PC-3 (cell line): ENCODE results near the gene KCTD2. TPM values are rescaled to one million over a fixed set of nuclear protein-coding genes. Genes with fewer than 3 reads are reported as not detected.
A peak's percentile ranks its signal among the peaks of the same experiment; 100 is the strongest.

Experiments used
- ATAC-seq: fragments of 200-7000 bp; cut with Tn5 transposase; 2 replicates; pipeline ENCODE4 v1.9.1; 2020; ENCODE audit warnings: mild to moderate bottlenecking, moderate library complexity
- BruUV-seq: library from RNA; stranded (reverse); fragments of 400-500 nt; replicated peaks from 2 replicates; lab custom pipeline; 2021; lab: Mats Ljungman, UMichigan
- CTCF ChIA-PET: fragments of 300-600 bp; sonication (Branson Sonifier 250); formaldehyde crosslinking; loops from one replicate; lab custom pipeline; 2022; ENCODE audit warnings: antibody characterized with exemption; lab: Charles Lee
- POLR2A ChIA-PET: fragments of 300-600 bp; sonication (Branson Sonifier 250); formaldehyde crosslinking; loops from one replicate; lab custom pipeline; 2022; ENCODE audit warnings: antibody characterized with exemption; ENCODE audit not compliant: unreplicated experiment; lab: Charles Lee
- DNase-seq: peaks from one replicate; pipeline ENCODE4 v3.0.0-alpha.2; 2015
- H2AFZ ChIP-seq: fragments of 300-600 bp; sonication (generic); 2 replicates; pipeline ENCODE4 v1.6.0; 2016; ENCODE audit warnings: antibody characterized with exemption, low read length
- H3F3A ChIP-seq: fragments of 300-600 bp; sonication (generic); one replicate; pipeline ENCODE4 v1.6.0; 2017; ENCODE audit warnings: antibody characterized with exemption, low read length, control low read depth, mild to moderate bottlenecking; ENCODE audit not compliant: unreplicated experiment
- H3K27ac ChIP-seq: fragments of 300-600 bp; sonication (generic); 2 replicates; pipeline ENCODE4 v1.5.1; 2016; ENCODE audit warnings: mild to moderate bottlenecking, low read length
- H3K27me3 ChIP-seq: fragments of 300-600 bp; sonication (generic); 2 replicates; pipeline ENCODE4 v1.6.1; 2016; ENCODE audit warnings: low read length, mixed read lengths
- H3K36me3 ChIP-seq: fragments of 300-600 bp; sonication (generic); 2 replicates; pipeline ENCODE4 v1.6.1; 2016; ENCODE audit warnings: low read depth, mixed run types, low read length, mixed read lengths
- H3K4me1 ChIP-seq: fragments of 300-600 bp; sonication (generic); 2 replicates; pipeline ENCODE4 v1.5.1; 2016; ENCODE audit warnings: low read length; ENCODE audit not compliant: insufficient read depth
- H3K4me2 ChIP-seq: fragments of 300-600 bp; sonication (generic); 2 replicates; pipeline ENCODE4 v1.6.0; 2016; ENCODE audit warnings: low read length
- H3K4me3 ChIP-seq: fragments of 300-600 bp; sonication (generic); 2 replicates; pipeline ENCODE4 v1.5.1; 2016; ENCODE audit warnings: mild to moderate bottlenecking, low read length, mixed read lengths
- H3K79me2 ChIP-seq: fragments of 300-600 bp; sonication (generic); 2 replicates; pipeline ENCODE4 v1.6.1; 2017; ENCODE audit warnings: low read length, mixed read lengths
- H3K9ac ChIP-seq: fragments of 300-600 bp; sonication (generic); 2 replicates; pipeline ENCODE4 v1.6.0; 2016; ENCODE audit warnings: mild to moderate bottlenecking, low read length
- H3K9me2 ChIP-seq: fragments of 300-600 bp; sonication (generic); replicated peaks from 2 replicates; pipeline ENCODE4 v1.6.1; 2016; ENCODE audit warnings: mixed run types, low read length, mixed read lengths
- H3K9me3 ChIP-seq: fragments of 300-600 bp; sonication (generic); 2 replicates; pipeline ENCODE4 v1.6.1; 2016; ENCODE audit warnings: low read length, mixed read lengths
- H4K20me1 ChIP-seq: fragments of 300-600 bp; sonication (generic); 2 replicates; pipeline ENCODE4 v1.6.1; 2016; ENCODE audit warnings: low read length, mixed read lengths
- EZH2 ChIP-seq: fragments of 300-600 bp; sonication (generic); IDR thresholded peaks from one replicate; pipeline ENCODE4 v1.6.1; 2017; ENCODE audit warnings: antibody characterized with exemption, mild to moderate bottlenecking, low read length; ENCODE audit not compliant: unreplicated experiment
- EZH2phosphoT487 ChIP-seq: fragments of 300-600 bp; sonication (generic); IDR thresholded peaks from 2 replicates; pipeline ENCODE4 v1.6.1; 2018; ENCODE audit warnings: mild to moderate bottlenecking, antibody characterized with exemption, low read length, borderline replicate concordance
- intact Hi-C: fragments of 100-400 bp; cut with micrococcal nuclease; formaldehyde crosslinking; loops from 2 replicates; pipeline ENCODE4 v1.9.0; 2023
- total RNA-seq: library from RNA; depleted of rRNA; stranded (reverse); fragments of >200 nt; gene quantifications from 2 replicates; pipeline ENCODE4 v1.2.3, GENCODE V29; 2014
- TF ChIP-seq, protein P1 (sequence below): fragments of 300-600 bp; sonication (generic); conservative IDR thresholded peaks from 2 replicates; pipeline ENCODE4 v1.5.1; 2017; ENCODE audit warnings: antibody characterized with exemption, low read depth, mild to moderate bottlenecking, low read length

The KCTD2 gene
- total RNA-seq, 1 experiment from 2014 or later: 28.0 TPM

DNA sequence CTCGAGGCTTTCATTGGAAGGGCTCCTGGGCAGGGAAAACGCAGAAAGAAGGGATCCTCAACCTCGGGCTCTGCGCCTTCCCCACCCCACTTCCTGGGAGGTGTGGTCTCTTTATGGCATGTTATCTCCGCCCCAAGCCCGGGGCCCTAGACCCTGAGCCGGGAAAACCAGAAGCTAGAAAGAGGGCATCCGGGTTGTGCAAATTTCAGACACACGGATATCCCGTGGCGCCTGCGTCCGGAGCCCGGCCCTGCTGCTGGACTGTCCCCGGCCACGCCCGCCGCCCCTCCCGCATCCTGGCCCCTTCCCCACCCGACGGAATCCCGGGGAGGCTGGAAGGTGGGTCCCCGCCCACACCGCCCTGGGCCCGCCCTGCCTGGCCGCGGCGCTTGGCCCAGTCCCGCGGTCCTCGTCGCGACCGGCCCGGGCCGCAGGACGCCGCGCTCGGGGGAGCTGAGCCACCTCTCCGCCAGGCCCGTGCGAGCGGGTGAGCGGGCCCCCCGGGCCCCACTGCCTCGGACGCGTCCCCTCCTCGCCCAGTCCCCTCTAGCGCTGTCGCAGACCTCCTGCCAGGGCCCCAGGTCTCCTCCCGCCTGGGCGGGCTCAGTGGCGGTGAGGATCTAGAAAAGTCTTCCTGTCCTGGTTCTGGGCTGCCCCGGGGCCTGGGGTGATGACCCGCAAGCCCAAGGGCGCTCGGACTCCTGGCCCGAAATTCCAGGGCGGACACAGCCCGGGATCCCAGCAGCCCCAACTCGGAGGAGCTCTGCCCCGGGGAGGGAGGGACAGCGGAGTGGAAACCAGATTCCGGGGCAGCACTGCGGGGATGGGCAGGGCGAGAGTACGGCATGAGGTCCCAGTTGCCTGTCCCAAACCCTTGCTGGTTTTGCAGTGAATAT, 40.8 kb downstream of the KCTD2 start, which contains the start of gene SLC16A5:
TSS of gene SLC16A5 (plus strand) at position 397 of the 896 bp plus-strand sequence. CDS start 5,683 bp downstream, outside the sequence.
- Histone ChIP-seq H3K9ac (no peak within 1 kb of the TSS), H3K79me2 (no peaks in the 10 kb centered on the region), H3K27ac (no peak within 1 kb of the TSS), H4K20me1 (no peaks in the 10 kb centered on the region), H2AFZ (no peak within 1 kb of the TSS; the same call in 1 of the 2 replicates), H3K4me3 (no peak within 1 kb of the TSS), H3K4me1 (peaks cover 20% of the 10 kb centered on the region), H3K9me3 (no peaks in the 10 kb centered on the region), H3K4me2 (no peak within 1 kb of the TSS; the same call in 1 of the 2 replicates), H3K36me3 (no peaks in the 10 kb centered on the region), H3F3A (no peaks in the 10 kb centered on the region), H3K27me3 (no peaks in the 10 kb centered on the region), H3K9me2 (no peaks in the 10 kb centered on the region)
- POLR2A ChIA-PET: interaction anchor here (0.5 kb wide), 1 partner anchor 215 kb away, joined by 46 read pairs; no protein-coding TSS in a partner anchor
- intact Hi-C loops: no loop called here
- no peak for ATAC-seq
- TF ChIP-seq EZH2phosphoT487: no peak
- TF ChIP-seq, protein P1, sequence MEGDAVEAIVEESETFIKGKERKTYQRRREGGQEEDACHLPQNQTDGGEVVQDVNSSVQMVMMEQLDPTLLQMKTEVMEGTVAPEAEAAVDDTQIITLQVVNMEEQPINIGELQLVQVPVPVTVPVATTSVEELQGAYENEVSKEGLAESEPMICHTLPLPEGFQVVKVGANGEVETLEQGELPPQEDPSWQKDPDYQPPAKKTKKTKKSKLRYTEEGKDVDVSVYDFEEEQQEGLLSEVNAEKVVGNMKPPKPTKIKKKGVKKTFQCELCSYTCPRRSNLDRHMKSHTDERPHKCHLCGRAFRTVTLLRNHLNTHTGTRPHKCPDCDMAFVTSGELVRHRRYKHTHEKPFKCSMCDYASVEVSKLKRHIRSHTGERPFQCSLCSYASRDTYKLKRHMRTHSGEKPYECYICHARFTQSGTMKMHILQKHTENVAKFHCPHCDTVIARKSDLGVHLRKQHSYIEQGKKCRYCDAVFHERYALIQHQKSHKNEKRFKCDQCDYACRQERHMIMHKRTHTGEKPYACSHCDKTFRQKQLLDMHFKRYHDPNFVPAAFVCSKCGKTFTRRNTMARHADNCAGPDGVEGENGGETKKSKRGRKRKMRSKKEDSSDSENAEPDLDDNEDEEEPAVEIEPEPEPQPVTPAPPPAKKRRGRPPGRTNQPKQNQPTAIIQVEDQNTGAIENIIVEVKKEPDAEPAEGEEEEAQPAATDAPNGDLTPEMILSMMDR: no peak
- TF ChIP-seq EZH2: no peak
- BruUV-seq: no TSS peak
- CTCF ChIA-PET: no interaction called here
- DNase-seq: no peak

DNA sequence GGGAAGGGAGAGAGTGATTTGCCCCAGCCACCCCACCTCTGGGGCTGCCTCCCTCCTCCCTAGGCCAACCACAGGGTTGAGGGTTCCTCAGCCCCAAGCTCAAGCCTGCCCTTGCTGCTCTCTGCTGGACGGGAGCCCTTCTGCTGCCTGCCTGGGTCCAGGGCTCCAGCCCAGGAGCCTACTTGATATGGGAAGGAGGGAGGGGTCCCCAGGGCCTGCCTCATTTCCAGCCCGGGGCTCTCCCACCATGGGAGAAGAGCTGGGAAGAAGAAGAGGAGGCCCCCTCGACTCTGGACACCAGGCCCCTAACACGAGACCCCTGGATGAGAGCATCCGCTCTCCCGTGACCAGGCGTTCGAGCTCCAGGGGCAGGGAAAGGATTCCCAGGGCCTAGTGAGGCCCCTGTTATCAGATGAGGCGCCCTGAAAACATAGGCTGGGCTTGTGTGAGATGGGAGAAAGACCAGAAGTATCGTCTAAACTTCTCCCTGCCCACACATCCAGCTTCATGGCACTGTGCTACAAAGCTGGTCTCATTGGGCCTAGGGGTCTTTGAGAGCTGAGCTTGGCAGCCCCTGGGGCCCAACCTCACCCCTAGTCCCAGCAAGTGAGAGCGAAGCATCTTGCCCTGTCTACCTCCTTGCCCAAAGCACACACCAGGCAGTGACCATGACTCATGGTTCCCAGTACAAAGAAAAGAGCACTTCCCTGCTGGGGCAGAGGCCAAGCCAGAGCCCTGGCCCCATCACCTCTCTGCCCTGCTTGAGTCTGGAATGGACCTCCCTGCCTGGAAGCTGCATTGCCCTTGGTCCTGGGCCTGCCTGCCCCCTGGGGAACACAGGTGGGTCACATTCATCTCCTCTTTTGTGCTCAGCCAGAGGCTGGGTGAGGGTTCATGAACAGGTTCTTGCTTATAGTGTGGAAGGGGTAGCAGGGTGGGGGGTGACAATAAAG, 41.7 kb downstream of the KCTD2 start:
- H3K4me3 ChIP-seq: no peak overlapping the region
- no peak for TF ChIP-seq EZH2
- TF ChIP-seq, protein P1: no peak
- peak; percentile 65 for DNase-seq
- H3K9ac ChIP-seq: no peak overlapping the region
- no peaks in the 10 kb centered on the region for H4K20me1 ChIP-seq
- H3K9me3 ChIP-seq: no peaks in the 10 kb centered on the region
- no peaks in the 10 kb centered on the region for H3K36me3 ChIP-seq
- no peak overlapping the region; the same call in 1 of the 2 replicates for H2AFZ ChIP-seq
- CTCF ChIA-PET: interaction anchor here (0.5 to 0.7 kb wide), 2 partner anchors 127 to 512 kb away, joined by 6 to 7 read pairs; no protein-coding TSS in a partner anchor
- no peaks in the 10 kb centered on the region for H3K79me2 ChIP-seq
- no peaks in the 10 kb centered on the region for H3F3A ChIP-seq
- intact Hi-C loops: no loop called here
- BruUV-seq: no TSS peak
- peak; percentile 92 for ATAC-seq
- no peak overlapping the region for H3K27ac ChIP-seq
- H3K27me3 ChIP-seq: no peaks in the 10 kb centered on the region
- H3K4me1 ChIP-seq: peaks cover 27% of the 10 kb centered on the region
- POLR2A ChIA-PET: interaction anchor here (0.5 kb wide), 1 partner anchor 216 kb away, joined by 46 read pairs; no protein-coding TSS in a partner anchor
- H3K4me2 ChIP-seq: no peak overlapping the region; the same call in 1 of the 2 replicates
- H3K9me2 ChIP-seq: no peaks in the 10 kb centered on the region
